HG03442 (cell line): ENCODE data around the gene CER1.

Experiments used
- ATAC-seq: cut with Tn5 transposase; IDR thresholded peaks from one replicate; pipeline ENCODE4 v1.9.1; 2021; ENCODE audit warnings: mild to moderate bottlenecking, moderate library complexity; ENCODE audit not compliant: unreplicated experiment

CER1 gene

GRCh38 chr9:14670718-14671117, 51.8 kb downstream of the CER1 start:
- no peak for ATAC-seq
